GM12872 (cell line): ENCODE measurements around the gene GGT1.
"Not testable (repeated sequence)": the region's sequence is repeated elsewhere in the genome, so short reads cannot be mapped to it uniquely, and the experiment has no call there.

Experiments
- TF ChIP-seq, protein P1 (sequence below): IDR thresholded peaks from 3 replicates; pipeline ENCODE4 v1.5.1; 2011; ENCODE audit warnings: low read depth, mild to moderate bottlenecking, low read length, moderate library complexity; ENCODE audit not compliant: insufficient read depth

Gene GGT1

DNA sequence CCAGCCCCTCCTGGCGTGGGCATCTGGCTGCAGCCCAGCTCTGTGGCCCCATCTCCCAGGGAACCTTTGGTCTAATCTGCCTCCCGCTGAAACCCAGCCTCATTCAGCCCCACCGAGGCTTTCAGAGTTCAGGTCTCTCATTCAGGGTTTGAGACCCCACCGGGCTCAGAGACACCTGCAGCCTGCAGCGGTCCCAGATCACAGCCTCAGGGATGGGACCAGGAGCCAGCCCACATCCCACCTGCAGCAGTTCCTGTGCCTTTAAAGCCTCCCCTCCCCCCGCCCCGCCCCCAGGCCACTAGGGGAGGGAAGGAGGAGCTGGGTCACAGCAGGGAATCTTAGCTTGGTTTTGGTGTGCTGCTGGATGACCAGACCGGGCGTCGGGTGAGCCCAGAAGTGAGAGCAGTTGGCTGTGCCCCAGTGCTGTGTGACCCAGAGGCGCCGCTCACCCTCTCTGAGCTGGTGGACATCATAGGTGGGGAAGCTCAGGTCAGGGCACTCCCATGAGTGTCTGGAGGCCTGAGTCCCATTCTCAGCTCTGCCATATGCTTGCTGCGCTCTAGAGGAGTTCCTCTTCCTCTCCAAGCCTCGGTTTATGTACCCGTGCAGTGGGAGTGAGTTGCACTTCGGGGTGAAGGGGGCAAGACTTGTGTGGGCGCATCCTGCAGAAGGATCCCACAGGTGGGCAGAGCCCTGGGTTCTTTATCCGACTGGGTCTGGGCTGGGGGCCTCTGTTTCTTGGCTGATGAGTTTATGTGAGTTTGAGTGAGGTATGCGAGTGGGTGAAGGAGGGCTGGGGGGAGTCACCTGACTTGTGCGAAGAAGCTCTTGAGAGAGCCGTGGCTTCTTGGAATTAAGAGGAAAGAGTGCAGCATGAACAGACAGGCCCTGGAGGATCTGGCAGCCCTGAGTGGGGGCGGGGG is at the start of gene GGT1:
Gene GGT1 (plus strand): TSS at position 347 of the 923 bp plus-strand sequence. CDS start 7,889 bp downstream, outside the sequence.
- TF ChIP-seq, protein P1, sequence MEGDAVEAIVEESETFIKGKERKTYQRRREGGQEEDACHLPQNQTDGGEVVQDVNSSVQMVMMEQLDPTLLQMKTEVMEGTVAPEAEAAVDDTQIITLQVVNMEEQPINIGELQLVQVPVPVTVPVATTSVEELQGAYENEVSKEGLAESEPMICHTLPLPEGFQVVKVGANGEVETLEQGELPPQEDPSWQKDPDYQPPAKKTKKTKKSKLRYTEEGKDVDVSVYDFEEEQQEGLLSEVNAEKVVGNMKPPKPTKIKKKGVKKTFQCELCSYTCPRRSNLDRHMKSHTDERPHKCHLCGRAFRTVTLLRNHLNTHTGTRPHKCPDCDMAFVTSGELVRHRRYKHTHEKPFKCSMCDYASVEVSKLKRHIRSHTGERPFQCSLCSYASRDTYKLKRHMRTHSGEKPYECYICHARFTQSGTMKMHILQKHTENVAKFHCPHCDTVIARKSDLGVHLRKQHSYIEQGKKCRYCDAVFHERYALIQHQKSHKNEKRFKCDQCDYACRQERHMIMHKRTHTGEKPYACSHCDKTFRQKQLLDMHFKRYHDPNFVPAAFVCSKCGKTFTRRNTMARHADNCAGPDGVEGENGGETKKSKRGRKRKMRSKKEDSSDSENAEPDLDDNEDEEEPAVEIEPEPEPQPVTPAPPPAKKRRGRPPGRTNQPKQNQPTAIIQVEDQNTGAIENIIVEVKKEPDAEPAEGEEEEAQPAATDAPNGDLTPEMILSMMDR, result not testable (repeated sequence)

DNA sequence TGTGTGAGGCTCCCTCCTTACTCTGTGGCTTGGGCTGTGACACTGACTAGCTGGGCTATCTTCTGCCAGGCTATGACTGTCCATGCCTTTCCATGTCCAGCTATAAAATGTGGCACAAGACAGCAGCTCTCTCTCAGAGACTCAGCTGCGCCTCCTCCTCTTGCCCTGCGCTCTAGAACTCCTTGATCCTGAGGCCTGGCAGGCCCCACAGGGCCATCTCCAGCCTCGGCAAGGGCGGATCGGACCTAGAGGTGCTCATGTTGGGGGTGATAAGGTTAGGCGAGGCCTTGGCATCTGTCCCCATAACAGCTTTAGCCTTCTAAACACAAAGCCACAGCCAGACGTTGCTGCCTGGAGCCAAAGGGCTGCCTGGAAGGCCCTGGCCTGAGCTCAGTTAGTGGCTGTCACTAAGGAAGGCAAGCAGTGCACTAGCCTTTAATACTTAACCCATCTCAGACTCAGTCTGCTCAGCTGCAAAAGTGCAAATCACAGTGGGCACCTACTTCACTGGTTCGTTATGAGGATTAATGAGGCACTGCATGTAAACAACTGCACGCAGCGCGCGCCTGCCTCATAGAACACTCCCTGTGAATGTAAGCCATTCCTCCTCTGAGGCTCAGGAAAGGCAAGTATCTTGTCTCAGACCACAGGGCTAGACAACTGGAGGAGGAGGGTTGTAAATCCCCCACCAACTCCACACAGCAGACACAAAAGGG is 49.2 kb upstream of the GGT1 start:
- TF ChIP-seq, protein P1, result no peak

DNA sequence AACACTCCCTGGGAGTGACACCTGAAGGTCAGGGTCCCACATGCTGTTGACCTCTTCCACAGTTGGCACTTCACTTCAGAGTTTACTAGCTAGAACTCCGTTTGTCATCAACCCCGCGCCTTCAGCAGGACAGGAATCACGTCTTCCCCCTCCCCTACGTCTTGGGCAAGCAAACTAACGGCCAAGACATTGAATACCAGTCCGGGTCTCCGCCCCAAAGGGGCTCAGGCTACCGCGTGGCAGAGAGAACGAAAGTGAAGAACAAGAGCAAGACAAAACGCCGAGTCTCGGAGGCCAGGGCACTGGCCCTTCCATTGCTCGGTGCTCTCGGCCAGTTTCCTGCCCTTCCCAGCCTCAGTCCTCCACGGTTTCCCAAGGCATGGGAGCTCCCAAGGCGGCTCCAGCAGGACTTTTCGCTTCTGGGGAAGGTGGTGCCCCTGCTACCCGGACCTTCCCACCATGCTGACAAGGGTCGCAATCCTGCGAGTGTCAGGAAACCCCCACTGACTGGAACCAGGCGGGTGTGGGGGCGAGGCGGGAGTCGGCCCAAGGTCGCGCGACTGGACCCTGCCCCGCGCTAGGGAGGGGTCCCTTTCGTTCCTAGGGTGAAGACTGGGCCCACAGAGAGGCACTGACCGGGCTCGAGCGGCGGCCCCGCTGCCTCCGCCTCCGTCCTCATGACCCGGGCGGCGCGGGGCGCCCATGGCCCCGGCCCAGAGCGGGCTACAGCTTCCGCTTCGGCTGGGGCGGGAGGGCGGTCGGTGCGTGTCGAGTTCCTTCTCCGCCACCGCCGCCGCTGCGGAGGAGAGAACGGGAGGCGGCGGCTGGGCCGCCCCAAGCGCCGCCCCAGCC is 48.5 kb upstream of the GGT1 start, which contains the start of gene GUCD1:
Gene GUCD1 (minus strand): TSS at position 826 of the 852 bp plus-strand sequence. CDS start 147 bp downstream, at position 679.
- TF ChIP-seq, protein P1, result no peak

DNA sequence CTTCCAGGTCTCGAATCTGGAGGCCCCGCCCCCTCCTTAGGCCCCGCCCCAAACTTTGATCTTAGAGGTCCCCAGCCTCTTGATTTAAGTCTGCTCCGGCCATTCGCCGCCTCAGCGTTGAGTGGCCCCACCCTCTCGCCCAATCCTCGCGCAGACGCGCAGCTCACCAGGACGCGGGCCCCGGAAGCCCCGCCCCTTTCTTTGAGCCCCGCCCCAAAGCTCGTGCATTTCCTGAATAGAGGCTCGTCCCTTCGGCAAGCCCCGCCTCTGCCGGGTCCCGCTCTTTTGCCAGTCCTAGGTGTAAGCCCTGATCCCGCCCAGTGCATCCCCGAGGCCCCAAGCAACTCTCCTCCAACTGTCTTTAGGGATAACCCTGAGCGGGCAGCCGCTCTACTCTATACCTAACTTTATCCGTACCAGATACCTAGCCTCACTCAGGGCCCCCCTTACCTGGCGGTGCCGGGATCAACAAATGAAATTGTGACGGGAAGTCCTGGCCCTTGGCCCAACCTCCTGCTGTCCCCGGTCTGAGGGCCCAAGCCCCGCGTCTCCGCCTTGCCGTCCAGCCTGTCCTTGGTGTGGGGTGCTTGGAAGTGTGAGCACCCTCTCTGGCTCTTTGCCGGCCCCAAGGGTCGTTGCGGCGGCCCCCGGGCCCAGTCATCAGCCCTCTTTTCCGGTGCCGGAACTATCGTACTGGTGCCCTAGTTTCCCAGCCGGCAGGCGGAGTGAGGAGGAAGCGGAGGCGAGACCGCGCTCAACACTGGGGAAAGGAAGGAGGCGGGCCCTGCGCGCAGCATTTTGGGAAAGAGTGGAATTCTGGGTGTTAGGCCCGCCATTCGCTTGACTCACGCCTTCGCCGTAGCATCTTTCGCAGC is 47.6 kb upstream of the GGT1 start, which contains the start of gene SNRPD3:
Gene SNRPD3 (plus strand): TSS at position 835 of the 875 bp plus-strand sequence. CDS start 1,676 bp downstream, outside the sequence.
- TF ChIP-seq, protein P1, result no peak

DNA sequence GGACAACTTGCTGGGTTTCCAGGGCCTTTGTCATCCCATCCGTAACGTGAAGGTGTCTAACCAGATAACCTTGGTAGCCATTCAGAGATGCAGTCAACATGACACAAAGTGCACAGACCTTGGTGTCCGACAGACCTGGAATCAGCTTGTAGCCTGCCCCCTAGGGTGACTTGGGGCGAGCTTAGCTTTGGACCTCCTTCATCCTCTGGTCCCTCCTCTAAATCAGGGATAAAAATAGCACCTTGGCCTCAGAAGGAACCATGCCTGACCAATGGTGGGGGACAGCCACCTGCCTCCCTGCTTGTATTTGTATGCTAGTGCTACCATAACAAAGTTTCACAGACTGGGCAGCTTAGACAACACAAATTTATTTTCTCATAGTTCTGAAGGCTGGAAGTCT is 43.5 kb upstream of the GGT1 start:
- TF ChIP-seq, protein P1, result no peak

DNA sequence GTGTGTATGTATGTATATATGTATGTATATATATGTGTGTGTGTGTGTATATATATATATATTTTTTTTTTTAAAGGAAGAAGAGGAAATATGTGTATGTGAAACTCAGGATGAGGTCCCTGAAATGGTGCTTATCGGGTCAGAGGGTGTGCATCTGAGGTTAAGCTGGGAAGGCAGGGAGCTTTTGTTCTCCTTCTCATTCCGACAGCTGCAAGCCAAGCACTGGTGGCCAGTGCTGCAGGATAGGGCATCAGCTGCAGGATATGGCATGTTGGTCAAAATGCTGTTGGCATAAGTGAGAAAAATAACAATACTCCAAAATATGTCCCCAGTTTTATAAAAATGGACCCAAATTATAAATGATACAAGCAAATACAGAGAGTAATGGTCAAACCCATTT is 39.7 kb upstream of the GGT1 start:
- TF ChIP-seq, protein P1, result no peak
